ENCODE results near the gene EXOC3.
"Not testable (repeated sequence)": the region's sequence is repeated elsewhere in the genome, so short reads cannot be mapped to it uniquely, and the experiment has no call there.

EXOC3 gene

DNA sequence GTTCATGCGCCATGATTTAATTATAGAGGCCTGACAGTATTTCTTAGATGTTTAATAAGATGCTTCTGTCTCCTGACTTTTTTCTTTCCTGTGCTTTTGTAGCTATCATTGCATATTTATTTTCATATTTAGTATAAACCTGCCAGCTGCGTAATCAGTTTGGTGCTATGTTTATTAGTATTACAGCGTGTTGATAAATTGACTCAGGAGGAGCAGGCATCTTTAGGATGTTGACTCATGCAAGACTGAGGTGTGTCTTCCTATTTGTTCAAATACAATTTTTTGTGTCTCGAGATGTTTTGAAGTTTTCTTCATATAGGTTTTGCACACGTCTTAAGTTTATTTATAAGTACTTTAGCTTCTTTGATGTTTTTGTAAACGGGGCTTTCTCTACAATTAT lies 35.9 kb upstream of the EXOC3 start:
- no peak for DNase-seq (ENCODE audit: low read depth)

DNA sequence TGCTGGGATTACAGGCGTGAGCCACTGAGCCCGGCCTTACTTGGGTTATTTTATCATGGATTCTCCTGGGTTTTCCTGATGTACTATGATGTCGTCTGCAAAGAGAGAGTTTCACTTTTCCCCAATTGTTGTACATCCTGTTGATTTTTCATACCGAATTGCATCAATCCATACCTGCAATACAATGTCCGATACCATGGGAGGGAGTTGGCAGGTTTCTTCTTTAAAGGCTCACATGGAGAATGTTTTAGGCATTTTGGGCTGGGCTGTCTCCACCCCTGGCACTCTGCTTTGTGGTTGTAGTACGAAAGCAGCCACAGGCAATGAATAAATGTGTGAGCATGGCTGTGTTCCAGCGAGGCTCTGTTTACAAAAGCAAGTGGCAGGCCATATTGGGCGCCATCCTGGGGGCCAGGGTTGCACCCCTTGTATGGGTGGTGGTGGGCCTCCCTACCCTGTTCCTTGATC lies 35.1 kb upstream of the EXOC3 start:
- no peak for DNase-seq (ENCODE audit: low read depth)

DNA sequence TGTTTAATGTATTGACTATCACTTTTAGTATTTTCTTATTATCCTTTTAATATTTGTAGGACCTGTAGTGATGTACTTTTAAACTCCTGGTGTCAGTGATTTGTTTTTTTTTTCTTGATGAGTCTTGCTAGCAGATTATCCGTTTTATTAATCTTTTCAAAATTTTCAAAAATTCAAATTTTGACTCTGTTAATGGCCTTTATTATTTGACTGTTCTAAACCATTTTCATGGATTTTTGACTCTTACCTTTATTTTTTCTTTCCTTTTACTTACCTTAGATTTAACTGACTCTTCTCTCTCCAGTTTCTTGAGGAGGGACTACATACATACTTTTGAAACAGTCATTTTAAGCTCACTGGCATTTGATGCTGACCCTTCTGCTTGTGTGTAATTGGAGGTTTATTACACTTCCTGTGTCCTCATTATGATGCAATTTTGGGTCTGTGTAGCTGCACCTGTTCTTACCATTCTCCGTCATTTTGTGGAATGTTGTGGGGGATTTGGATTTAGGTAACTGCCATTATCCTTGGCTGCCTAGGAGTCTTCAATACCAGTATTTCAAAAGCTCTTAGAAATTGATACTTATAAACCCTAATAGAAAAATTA lies 32.0 kb upstream of the EXOC3 start:
- no peak for DNase-seq (ENCODE audit: low read depth)

DNA sequence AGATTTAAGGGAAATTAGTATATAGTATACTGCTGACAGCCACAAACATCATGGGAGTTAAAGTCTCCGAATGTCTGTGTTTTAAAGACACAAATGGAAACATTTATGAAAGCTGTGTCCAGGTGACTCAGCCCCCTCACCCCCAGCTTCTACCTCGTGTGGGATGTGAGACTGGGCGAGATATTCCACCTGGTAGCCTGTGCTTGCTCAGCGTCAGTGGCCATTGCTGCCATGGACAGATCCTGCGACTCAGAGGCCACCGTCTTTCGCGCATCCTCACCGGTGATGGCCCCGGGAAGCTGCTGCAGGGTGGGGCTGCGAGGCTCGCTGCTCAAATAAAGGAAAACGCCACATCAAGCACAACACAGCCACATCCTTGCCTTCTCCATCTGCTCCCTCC lies 31.2 kb upstream of the EXOC3 start:
- no peak for DNase-seq (ENCODE audit: low read depth)

DNA sequence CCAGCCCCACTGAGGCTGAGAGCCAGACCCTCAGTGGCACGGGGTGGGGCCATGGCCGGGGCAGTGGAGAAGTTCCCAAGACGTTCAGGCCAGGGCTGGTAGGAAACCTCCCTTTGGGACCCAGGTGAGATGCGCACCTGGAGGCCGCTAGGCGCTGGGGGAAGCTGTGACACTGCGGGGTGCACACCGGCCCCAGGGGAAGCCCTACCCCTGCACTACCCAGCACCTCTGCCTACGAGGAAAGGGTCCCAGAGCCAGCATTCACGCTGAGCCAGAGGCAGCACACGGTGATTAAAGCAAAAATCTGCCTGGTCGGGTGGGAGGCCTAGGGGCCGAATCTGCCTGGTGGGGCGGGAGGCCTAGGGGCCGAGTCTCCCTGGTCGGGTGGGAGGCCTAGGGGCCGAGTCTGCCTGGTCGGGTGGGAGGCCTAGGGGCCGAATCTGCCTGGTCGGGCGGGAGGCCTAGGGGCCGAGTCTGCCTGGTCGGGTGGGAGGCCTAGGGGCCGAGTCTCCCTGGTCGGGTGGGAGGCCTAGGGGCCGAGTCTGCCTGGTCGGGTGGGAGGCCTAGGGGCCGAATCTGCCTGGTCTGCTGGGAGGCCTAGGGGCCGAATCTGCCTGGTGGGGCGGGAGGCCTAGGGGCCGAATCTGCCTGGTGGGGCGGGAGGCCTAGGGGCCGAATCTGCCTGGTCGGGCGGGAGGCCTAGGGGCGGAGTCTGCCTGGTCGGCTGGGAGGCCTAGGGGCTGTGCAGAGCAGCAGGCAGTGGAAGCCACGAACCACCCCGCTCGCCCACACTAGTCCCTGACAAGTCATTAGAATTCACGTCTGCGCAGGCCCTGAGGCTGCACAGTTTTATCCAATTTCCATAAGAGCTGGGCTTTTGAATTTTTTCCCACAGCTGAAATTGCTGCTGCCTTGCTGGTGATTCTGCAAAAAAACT lies 27.7 kb upstream of the EXOC3 start:
- DNase-seq (ENCODE audit: low read depth), result not testable (repeated sequence)

DNA sequence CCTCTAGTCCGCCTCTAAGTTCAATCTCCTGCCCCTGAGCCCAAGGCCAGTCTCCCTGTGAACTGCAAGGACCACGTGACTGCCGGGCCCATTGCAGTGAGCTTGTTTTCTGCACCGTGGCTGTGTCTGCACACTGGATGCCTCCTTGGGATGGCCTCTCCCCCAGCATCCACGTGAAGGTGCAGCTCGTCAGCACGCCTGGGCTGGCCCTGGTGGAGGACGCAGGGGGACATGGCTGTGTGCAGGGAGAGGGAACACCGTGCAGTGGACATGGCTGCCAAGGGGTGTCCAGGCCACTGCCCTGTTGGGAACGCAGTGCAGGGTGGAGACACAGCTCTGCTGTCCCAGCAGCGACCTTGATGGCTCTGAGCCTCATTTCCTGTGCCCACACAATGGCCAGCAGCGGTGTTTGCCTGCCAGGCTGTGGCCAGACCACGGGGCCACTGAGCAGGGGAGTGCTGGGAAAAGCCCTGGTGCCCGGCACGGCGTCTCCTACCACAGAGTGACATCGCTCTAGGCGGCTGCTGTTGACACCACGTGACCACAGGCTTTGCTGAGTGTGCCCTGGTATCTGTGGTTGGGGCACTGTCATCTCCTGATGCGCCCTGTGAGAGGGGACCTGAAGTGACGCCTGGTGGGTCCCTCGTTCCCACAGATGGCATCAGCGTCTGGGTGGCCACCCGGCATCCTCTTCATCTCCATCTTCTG lies 26.9 kb upstream of the EXOC3 start:
- no peak for DNase-seq (ENCODE audit: low read depth)

DNA sequence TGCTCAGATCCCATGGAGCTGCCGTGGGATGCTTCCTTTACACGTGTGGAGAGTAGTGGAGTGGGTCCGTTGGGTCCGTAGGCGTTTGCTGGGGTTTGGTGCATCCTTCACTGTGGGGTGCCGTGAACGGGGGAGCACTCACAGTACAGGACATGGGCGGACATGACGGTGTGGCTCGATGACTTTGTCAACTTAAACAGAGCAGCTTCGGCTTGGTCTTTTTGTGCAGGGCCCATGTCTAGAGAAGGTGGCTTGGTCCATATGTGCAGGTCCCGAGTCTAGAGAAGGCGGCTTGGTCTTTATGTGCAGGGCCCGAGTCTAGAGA lies 26.4 kb upstream of the EXOC3 start:
- no peak for DNase-seq (ENCODE audit: low read depth)

DNA sequence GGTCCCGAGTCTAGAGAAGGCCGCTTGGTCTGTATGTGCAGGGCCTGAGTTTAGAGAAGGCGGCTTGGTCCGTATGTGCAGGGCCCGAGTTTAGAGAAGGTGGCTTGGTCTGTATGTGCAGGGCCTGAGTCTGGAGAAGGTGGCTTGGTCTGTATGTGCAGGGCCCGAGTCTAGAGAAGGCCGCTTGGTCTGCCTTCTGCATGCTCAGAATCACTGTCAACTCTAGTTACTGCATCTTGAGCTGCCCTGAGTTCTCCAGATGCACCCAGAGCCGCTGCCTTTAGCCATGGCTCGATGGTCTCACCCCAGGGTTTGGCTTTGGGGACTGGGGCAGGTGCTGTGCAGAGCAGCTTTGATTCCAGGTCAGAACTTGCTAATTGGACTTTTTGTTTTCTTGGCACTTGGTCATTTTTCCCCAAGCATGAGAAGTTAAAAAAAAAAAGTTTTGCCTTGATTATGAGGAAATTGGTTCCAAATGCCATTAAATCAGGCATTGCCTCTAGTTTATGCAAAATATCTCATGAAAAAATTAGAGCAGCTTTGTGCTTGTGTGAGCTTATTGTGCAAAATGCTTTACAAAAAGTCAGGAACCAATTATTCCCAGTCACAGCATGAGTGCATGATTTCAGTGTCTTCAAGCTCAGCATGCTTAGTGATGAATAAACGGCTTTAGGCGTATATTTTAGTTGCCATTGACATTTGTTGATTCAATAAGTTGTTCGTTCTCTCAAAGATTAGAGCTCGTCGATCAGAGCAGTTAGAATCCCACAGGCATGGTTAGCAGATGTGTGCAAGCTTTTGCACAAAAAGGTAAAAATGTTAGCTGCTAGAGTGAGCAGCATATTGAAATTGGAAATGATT lies 25.4 kb upstream of the EXOC3 start:
- DNase-seq (ENCODE audit: low read depth), result no peak

DNA sequence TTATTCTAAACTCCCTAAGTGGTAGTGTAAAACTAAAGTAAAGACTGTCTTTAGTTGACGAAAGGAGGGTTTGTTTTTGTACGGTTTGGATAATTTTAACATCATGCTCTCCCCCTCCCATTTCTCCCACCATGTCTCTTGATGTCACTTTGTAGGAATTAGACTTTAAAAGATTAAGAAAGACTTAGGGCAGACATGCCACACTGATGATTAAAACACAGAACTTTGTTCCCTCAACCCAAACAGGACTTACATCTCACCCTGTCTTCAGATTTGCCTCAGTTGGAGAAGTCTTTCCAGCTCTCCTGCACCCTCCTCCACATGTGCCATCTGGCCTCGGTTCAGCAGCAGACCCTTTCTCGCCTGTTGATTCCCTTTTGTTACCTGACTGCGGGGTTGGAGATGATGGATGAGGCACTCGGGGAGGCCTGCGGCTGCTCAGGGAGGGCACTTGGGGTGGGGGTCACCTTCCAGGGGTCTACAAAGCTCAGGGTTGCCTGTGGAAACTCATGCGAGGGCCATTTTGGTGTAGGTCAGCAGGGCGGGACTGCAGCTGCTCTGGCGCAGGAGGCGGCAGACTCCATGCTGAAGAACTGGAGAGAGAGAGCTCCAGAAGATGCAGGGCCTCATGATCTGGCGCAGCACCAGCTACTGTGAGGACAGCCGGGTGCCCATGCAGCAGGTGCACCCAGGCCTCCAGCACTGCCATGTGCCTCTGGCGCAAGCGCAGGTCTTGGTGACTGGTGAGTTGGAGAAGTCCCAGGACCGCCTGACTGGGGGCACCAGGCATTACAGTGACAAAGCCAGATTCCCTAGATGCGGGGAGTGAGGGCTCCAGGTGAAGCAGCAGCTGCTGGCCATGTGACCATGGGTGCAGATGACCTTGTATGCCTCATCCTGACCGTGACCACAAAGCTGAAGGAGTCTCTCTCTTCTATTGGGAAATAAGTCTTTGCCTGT lies 24.5 kb upstream of the EXOC3 start:
- no peak for DNase-seq (ENCODE audit: low read depth)

DNA sequence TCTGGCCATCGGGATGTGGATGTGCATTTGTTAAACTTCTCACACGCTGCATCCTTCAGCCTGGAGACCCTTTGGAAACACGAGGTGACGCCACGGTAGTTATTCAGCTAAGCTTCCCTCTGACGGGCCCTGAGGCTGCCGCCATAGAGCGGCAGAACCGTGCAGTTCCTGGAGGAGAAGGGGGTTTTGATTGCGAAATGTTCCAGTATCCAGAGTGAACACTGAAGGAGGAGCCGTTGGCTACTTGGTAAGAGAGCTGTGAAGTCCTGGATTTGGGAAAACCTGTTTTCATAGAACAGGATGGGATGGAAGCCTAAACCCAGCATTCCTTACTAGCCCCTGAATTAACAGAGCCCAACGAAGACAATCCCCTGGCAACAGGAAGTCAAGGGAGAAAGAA lies 23.0 kb upstream of the EXOC3 start:
- DNase-seq (ENCODE audit: low read depth), result no peak

DNA sequence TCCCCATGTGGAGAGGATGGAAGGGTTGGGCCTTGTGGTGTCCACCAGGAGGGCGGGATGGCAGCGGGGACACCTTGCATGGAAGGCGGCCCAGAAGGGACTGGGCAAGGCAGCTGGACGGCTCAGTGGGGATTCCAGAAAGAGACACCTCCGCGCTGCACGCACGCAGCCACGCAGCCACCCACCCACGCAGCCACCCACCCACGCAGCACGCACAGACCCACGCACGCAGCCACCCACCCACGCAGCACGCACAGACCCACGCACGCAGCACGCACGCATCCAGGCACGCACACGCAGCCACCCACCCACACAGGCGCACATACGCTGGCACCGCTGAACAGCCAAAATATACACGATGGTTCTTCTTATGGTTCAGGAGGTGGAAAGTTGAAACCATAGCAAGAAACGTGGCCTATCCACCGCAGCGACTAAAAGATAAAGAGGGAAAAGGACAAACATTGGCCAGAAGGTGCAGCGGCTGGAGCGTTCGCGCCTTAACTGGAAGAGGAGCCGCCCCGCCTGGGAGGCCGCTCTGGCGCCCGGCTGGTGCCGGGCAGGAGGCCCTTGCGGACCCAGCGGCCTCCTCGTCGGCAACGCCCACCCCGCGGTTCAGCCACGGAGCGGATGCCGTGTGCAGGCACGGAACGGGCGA lies 22.2 kb upstream of the EXOC3 start:
- no peak for DNase-seq (ENCODE audit: low read depth)

DNA sequence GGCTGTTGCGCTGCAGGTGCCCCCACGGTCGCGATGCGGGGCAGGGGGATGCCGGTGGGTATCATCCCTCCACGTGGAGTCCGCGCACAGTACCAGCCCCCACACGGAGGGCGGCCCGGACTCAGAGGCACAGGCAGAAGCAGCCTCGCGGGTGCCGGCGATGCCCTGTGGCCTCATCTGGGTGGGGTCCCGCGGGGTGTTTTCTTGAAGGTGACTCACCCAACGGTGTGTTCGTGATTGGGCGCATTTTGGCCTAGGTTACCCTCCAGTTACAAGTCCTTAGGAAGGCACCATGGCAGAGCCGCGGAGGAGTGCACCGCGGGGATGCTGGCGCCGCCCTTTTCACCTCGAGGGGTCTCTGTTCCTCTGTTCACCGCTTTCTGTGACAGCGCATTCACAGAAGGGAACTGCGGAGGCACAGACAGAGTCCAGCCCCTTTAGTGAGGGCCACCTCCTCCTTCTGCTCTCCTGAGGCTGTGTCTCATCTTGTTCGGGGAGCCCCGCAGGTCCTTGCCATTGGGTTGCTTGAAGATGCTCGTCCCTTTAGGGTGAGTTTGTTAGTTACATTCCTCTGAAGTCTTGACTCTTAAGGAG lies 21.6 kb upstream of the EXOC3 start:
- DNase-seq (ENCODE audit: low read depth), result no peak

DNA sequence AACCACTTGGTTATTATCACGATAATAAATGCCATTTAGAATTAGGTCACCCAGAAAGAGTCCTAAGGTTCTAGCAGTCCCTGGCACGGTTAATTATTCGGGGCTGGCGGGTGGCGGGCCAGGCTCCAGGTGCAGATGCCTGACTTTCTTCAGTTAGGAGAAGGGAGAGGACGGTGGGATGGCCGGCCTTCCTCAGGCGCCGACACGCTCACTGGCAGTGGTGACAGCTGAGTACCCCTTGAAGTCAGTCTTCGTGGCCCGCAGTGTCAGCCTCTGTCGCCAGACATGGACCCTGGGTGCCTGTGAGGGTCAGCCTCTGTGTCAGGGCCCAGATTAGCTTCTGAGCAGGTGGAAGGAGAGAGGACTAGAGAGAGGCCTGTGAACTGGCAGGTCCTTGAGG lies 21.1 kb upstream of the EXOC3 start:
- no peak for DNase-seq (ENCODE audit: low read depth)

DNA sequence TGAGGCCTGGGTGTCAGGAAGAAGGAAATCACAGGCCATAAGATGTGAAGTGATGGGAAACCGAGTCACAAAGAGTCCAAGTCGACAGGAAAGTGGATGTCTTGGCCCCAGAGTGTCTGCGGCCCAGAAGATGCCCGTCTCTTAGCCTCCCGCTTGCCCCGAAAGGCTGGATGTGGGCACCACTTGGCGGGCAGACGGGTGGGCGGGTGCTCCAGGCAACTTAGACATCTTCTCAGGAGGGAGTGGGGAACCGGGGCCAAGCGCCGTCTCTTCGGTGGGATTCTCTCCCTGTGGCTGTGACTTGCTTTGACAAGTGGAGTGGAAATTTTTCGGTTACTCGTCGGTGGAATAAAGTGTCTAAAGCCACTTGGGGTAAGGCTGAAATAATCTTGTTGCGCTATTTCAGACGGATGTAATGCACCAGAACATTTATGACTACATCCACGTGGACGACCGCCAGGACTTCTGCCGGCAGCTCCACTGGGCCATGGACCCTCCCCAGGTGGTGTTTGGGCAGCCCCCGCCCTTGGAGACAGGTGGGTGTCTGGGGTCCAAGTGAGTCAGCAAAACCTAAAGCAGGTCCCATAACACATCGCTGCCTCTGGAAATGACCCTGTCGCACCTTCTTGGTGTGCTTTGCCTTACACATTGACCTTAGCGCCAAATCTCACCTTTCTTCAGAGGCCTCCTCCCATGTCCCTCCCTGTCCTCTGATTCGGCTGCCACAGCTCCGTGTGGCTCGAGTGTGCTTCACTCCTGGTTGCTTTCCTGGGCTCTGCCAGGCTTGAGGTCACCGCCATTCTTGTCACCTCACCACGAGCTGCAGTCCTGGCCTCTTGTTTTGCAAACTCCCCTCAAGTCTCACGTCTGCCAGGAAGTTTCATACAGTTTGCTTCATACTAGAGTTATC lies 20.4 kb upstream of the EXOC3 start:
- no peak for DNase-seq (ENCODE audit: low read depth)

DNA sequence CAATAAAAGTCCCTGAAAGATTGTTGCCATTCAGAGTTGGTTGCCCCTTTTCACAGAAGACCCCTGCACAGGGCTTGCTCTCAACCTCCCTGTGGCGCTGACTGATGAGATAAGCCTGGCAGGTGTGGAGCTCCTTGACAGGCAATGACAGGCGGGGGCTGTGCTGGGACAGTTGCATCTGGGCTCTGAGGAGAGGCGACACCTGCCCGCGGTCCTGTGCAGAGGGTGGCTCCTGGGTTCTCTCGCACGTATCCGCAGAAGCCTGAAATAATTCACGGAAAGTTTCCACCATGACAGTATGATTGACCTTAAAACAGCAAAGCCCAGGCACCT lies 19.8 kb upstream of the EXOC3 start:
- no peak for DNase-seq (ENCODE audit: low read depth)

DNA sequence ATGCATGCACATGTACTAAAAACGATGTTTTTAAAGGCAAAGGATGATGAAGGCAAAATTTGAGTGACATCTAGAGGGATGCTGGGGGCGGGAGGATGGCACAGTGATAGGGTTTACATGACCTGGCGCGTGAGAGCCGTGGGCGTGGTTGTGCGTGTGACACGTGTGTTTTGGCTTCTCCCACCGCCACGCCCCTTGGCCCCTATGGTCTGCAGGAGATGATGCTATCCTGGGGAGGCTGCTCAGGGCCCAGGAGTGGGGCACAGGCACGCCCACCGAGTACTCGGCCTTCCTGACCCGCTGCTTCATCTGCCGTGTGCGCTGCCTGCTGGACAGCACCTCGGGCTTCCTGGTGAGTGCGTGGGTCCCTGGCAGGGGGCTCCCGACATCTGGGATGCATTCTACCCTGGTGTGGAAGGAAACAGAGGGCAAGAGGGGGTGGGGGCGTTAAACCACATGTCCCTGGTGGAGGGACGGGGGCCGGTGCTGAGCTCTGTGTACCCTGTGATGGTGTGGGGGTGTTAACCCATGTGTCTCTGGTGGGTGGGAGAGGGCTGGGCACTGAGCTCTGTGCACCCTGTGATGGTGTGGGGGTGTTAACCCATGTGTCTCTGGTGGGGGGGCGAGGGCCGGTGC lies 19.2 kb upstream of the EXOC3 start:
- no peak for DNase-seq (ENCODE audit: low read depth)

DNA sequence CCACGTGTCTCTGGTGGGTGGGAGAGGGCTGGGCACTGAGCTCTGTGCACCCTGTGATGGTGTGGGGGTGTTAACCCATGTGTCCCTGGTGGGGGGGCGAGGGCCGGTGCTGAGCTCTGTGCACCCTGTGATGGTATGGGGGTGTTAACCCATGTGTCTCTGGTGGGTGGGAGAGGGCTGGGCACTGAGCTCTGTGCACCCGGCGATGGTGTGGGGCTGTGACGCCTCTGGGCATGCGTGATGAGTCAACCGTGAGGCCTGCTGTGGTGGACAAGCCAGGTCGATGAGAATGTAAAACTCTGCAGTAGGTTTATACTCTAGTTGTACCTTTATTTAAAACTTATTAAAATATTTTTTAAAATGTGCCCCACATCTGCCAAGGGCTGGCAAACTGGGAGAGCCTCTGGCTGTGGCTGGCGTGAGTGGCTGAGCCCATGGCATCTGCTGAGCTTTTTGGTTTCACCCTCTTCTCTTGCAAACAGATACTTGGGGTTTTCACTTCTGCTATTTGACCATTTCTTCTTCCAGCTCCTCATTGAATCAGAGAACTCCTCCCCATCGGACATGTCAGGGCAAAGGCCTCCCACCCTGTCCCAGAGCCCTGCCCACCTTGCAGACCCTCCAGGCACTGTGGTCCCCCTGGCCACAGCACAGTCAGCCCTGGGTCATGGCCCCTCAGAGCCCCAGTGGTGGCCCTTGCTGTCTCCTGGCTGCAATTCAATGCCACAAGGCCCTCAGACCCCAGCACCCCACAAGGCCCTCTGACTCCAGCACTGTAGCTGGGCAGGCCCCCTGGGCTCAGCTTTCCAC lies 18.5 kb upstream of the EXOC3 start:
- DNase-seq (ENCODE audit: low read depth), result no peak

DNA sequence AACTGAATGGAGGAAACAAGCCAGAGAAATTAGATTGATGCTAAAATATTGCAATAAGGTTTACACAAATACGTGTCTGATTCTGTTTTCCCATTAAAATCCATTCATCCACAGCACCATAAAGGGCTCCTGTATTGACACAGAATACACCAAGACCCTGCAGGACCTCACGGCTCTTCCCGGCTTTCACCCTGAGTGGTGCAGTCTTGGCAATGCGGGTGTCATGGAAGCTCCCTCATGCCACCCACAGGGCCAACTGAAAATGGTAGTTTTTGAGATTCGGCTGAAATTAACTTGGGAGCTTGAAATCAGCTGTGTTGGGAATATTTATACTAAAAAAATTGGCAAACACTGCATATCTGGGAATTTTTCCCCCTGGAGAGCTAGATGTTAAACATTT lies 17.3 kb upstream of the EXOC3 start:
- no peak for DNase-seq (ENCODE audit: low read depth)
